ENCODE data around the gene PTPRG.

GRCh38 chr3:61602466-61602865 is 41.1 kb downstream of the PTPRG start:
- no peak for TF ChIP-seq CTCF (IDR thresholded peaks at IDR 0.05)
- TF ChIP-seq POLR2A (IDR thresholded peaks at IDR 0.05; ENCODE audit: low read depth) = no peak

Measured in esophagus muscularis mucosa (tissue), 3 donors.